ENCODE results near the gene RBPJ. TPM values are rescaled to one million over a fixed set of nuclear protein-coding genes. Genes with fewer than 3 reads are reported as not detected.
A peak's percentile ranks its signal among the peaks of the same experiment; 100 is the strongest.

RBPJ gene
- total RNA-seq, 2 donors from 2014 or later: 31.4 to 41.0 TPM

DNA sequence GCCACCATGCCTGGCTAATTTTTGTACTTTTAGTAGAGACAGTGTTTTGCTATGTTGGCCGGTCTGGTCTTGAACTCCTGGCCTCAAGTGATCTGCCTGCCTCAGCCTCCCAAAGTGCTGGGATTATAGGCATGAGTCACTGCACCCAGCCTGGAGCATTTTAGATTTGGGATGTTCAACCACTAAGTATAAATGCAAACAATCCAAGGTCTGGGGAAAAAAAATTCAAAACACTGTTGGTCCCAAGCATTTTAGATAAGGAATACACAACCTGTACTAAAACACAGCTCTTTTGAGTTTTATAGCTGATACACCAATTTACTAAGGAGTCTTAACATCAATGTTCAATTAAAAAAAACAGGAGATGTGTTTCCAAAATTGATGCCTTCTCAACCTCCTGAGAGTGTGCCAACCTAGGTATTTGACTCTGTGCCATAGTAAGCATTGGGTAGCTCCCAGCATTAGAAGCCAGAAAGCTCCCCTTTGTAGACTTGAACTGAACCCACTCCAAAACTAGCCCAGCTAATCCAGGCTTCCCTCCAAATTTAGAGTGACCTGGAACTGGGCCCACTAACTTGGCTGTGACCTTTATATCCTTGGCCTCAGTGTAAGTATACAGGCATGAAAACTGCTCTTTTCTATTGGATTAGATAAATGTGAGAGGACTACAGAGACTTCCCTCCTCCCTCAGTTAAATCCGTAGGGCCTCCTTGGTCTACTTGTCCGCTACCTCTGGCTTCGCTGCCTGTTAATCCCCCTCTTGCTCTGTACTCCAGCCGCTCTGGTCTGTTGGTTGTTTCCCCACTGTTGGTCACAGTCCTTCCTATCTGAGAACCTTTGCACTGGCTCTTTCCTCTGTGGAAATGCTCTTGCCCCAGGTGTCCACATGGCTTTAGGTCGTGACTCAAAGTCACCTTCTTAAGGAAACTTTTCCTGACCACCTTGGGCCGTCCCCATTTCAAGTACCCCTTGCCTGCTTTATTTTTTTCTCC lies 91.9 kb downstream of the RBPJ start:
- no peak for TF ChIP-seq CTCF (IDR thresholded peaks at IDR 0.05)

GRCh38 chr4:26413582-26413981 lies 92.8 kb downstream of the RBPJ start:
- no peak overlapping the region for H3K27ac ChIP-seq
- no peaks in the 10 kb centered on the region for H3K27me3 ChIP-seq
- no peak overlapping the region for H3K4me3 ChIP-seq
- DNase-seq (ENCODE audit: low spot score): no peak
- peaks cover 11% of the 10 kb centered on the region for H3K36me3 ChIP-seq
- H3K4me1 ChIP-seq: peaks cover 0 to 12% of the 10 kb centered on the region in 2 donors
- no peak for TF ChIP-seq CTCF (IDR thresholded peaks at IDR 0.05)
- H3K9me3 ChIP-seq: no peaks in the 10 kb centered on the region

More for the DNA sequence above, 91.9 kb downstream of the RBPJ start:
- Histone ChIP-seq H3K36me3 (peaks cover 11% of the 10 kb centered on the region), H3K27me3 (no peaks in the 10 kb centered on the region), H3K27ac (peak overlapping the region in 1 of 2 donors; percentile 30), H3K4me3 (no peak overlapping the region), H3K9me3 (no peaks in the 10 kb centered on the region), H3K4me1 (peaks cover 0 to 12% of the 10 kb centered on the region in 2 donors)
- DNase-seq (ENCODE audit: low spot score): no peak

- peaks cover 28% of the 10 kb centered on the region for H3K36me3 ChIP-seq
- no peaks in the 10 kb centered on the region for H3K27me3 ChIP-seq
- DNase-seq (ENCODE audit: low spot score): no peak
- peaks cover 0 to 13% of the 10 kb centered on the region in 2 donors for H3K4me1 ChIP-seq
- H3K9me3 ChIP-seq: no peaks in the 10 kb centered on the region
- no peak overlapping the region for H3K27ac ChIP-seq
- no peak overlapping the region for H3K4me3 ChIP-seq
- TF ChIP-seq CTCF (IDR thresholded peaks at IDR 0.05): no peak
These were observed 97.3 kb downstream of the RBPJ start for GRCh38 chr4:26418107-26418506.

GRCh38 chr4:26418850-26419249 lies 98.0 kb downstream of the RBPJ start:
- H3K9me3 ChIP-seq: no peaks in the 10 kb centered on the region
- no peaks in the 10 kb centered on the region for H3K27me3 ChIP-seq
- no peak for DNase-seq (ENCODE audit: low spot score)
- H3K36me3 ChIP-seq: peaks cover 30% of the 10 kb centered on the region
- H3K4me1 ChIP-seq: peaks cover 0 to 12% of the 10 kb centered on the region in 2 donors
- H3K27ac ChIP-seq: no peak overlapping the region
- no peak for TF ChIP-seq CTCF (IDR thresholded peaks at IDR 0.05)
- no peak overlapping the region for H3K4me3 ChIP-seq

GRCh38 chr4:26420438-26420837 lies 99.6 kb downstream of the RBPJ start:
- TF ChIP-seq CTCF (IDR thresholded peaks at IDR 0.05): no peak
- Histone ChIP-seq H3K36me3 (peaks cover 35% of the 10 kb centered on the region), H3K4me1 (peaks cover 0 to 12% of the 10 kb centered on the region in 2 donors), H3K27ac (peak overlapping the region in 1 of 2 donors; percentile 50), H3K4me3 (no peak overlapping the region), H3K9me3 (no peaks in the 10 kb centered on the region), H3K27me3 (no peaks in the 10 kb centered on the region)
- no peak for DNase-seq (ENCODE audit: low spot score)

Measured in right atrium auricular region (tissue), 2 donors.